Endothelial cell of umbilical vein (primary cell): ENCODE measurements around the gene USP47. TPM values are rescaled to one million over a fixed set of nuclear protein-coding genes. Genes with fewer than 3 reads are reported as not detected.

Experiments used
- BruUV-seq: library from RNA; stranded (reverse); fragments of 400-500 nt; replicated peaks from 2 replicates; lab custom pipeline; 2021; lab: Mats Ljungman, UMichigan
- CTCF ChIA-PET: fragments of 300-600, 350-600 bp; sonication (Branson Sonifier 250); formaldehyde crosslinking; loops from one replicate; lab custom pipeline; 2021; ENCODE audit warnings: antibody characterized with exemption, inconsistent platforms; lab: Charles Lee
- POLR2A ChIA-PET: fragments of 300-600, 350-600 bp; sonication (Branson Sonifier 250); formaldehyde crosslinking; loops from one replicate; lab custom pipeline; 2021; ENCODE audit warnings: antibody characterized with exemption, inconsistent platforms; lab: Charles Lee
- DNase-seq: peaks from one replicate; pipeline ENCODE4 v3.0.0-alpha.2; 2011; ENCODE audit warnings: low read depth, low spot score
- FAIRE-seq: peaks from 2 replicates; lab custom pipeline; 2011; peaks lifted over from hg19 to GRCh38; lab: Jason Lieb, UNC
- H2AFZ ChIP-seq: 2 replicates; pipeline ENCODE4 v1.6.0; 2012; ENCODE audit warnings: low read depth, low read length, control low read depth, inconsistent platforms
- H3K27ac ChIP-seq: 2 replicates; pipeline ENCODE4 v1.5.1; 2011; ENCODE audit warnings: low read depth, mild to moderate bottlenecking, control low read depth, low read length, moderate library complexity; ENCODE audit not compliant: insufficient read depth
- H3K27me3 ChIP-seq, 2 experiments: 2 replicates each; pipeline versions ENCODE4 v1.6.0 to v1.6.1; 2011; ENCODE audit warnings: low read length in 2 of 2, mixed read lengths in 1 of 2; ENCODE audit not compliant: control insufficient read depth in 2 of 2, insufficient read depth in 2 of 2
- H3K36me3 ChIP-seq, 2 experiments: 2 replicates in 1 of 2; 3 replicates in 1 of 2; pipeline ENCODE4 v1.5.1; 2011; ENCODE audit warnings: low read length in 2 of 2, mild to moderate bottlenecking in 1 of 2, moderate library complexity in 1 of 2; ENCODE audit not compliant: control insufficient read depth in 2 of 2, insufficient read depth in 2 of 2; ENCODE audit errors: extremely low read depth in 1 of 2
- H3K4me1 ChIP-seq: 3 replicates; pipeline ENCODE4 v1.5.1; 2011; ENCODE audit warnings: mild to moderate bottlenecking, low read length; ENCODE audit not compliant: control insufficient read depth, insufficient read depth; ENCODE audit errors: extremely low read depth
- H3K4me2 ChIP-seq: 2 replicates; pipeline ENCODE4 v1.6.1; 2011; ENCODE audit warnings: low read length, control low read depth, mixed read lengths; ENCODE audit not compliant: insufficient read depth
- H3K4me3 ChIP-seq, 3 experiments: fragments of 200-600 bp in 1 of 3; sonication (generic), shearing (Covaris generic) in 1 of 3; replicated peaks in 1 of 3; 2 replicates each; pipeline ENCODE4 v1.5.1; 2011 to 2016; ENCODE audit warnings: control low read depth in 3 of 3, low read length in 3 of 3, mild to moderate bottlenecking in 2 of 3, inconsistent platforms in 1 of 3, low read depth in 1 of 3, moderate library complexity in 1 of 3; ENCODE audit not compliant: insufficient read depth in 1 of 3
- H3K79me2 ChIP-seq: 2 replicates; pipeline ENCODE4 v1.6.0; 2012; ENCODE audit warnings: low read length, inconsistent platforms; ENCODE audit not compliant: control insufficient read depth, insufficient read depth
- H3K9ac ChIP-seq: replicated peaks from 2 replicates; pipeline ENCODE3; 2011; ENCODE audit warnings: low read length, control low read depth; ENCODE audit not compliant: insufficient read depth; ENCODE audit errors: extremely low read depth
- H3K9me1 ChIP-seq: replicated peaks from 3 replicates; pipeline ENCODE4 v1.6.0; 2011; ENCODE audit warnings: mild to moderate bottlenecking, low read length; ENCODE audit not compliant: control insufficient read depth, insufficient read depth; ENCODE audit errors: extremely low read depth
- H3K9me3 ChIP-seq: replicated peaks from 2 replicates; pipeline ENCODE4 v1.5.1; 2012; ENCODE audit warnings: low read length, inconsistent platforms; ENCODE audit not compliant: control insufficient read depth, insufficient read depth
- H4K20me1 ChIP-seq: replicated peaks from 2 replicates; pipeline ENCODE3; 2011; ENCODE audit warnings: mild to moderate bottlenecking, low read length; ENCODE audit not compliant: control insufficient read depth, insufficient read depth; ENCODE audit errors: extremely low read depth
- CTCF ChIP-seq, 2 donors: IDR thresholded peaks; 1 replicate in 1 of 2; 2 replicates in 1 of 2; pipeline ENCODE4 v1.5.1; 2011; ENCODE audit warnings: low read length in 2 of 2, mild to moderate bottlenecking in 2 of 2, moderate library complexity in 2 of 2, control low read depth in 1 of 2, inconsistent platforms in 1 of 2, low read depth in 1 of 2; ENCODE audit not compliant: insufficient read depth in 1 of 2; ENCODE audit errors: extremely low read depth in 1 of 2
- EZH2 ChIP-seq: IDR thresholded peaks from 2 replicates; pipeline ENCODE4 v1.6.1; 2012; ENCODE audit warnings: borderline replicate concordance, low read depth, mild to moderate bottlenecking, moderate library complexity, low read length, inconsistent platforms; ENCODE audit not compliant: severe bottlenecking
- FOS ChIP-seq: IDR thresholded peaks from 2 replicates; pipeline ENCODE4 v1.6.1; 2011; ENCODE audit warnings: mild to moderate bottlenecking, low read length, moderate library complexity, borderline replicate concordance; ENCODE audit not compliant: insufficient read depth
- GATA2 ChIP-seq: IDR thresholded peaks from 2 replicates; pipeline ENCODE4 v1.7.0; 2011; ENCODE audit warnings: low read depth, mild to moderate bottlenecking, moderate library complexity, mixed read lengths, low read length; ENCODE audit not compliant: insufficient read length, insufficient read depth
- JUN ChIP-seq: IDR thresholded peaks from 2 replicates; pipeline ENCODE4 v1.6.1; 2011; ENCODE audit warnings: borderline replicate concordance, low read depth; ENCODE audit not compliant: insufficient read length, insufficient read depth
- MAX ChIP-seq: IDR thresholded peaks from 2 replicates; pipeline ENCODE4 v1.6.1; 2011; ENCODE audit not compliant: insufficient read depth, insufficient read length
- MYC ChIP-seq: IDR thresholded peaks from one replicate; pipeline ENCODE4 v1.6.1; 2011; ENCODE audit warnings: mild to moderate bottlenecking, low read depth, low read length
- POLR2A ChIP-seq: IDR thresholded peaks from 2 replicates; pipeline ENCODE4 v1.6.1; 2012; ENCODE audit warnings: low read depth, mild to moderate bottlenecking, control low read depth, low read length
- POLR2AphosphoS5 ChIP-seq: IDR thresholded peaks from 2 replicates; pipeline ENCODE4 v1.6.1; 2012; ENCODE audit warnings: low read depth, mild to moderate bottlenecking, control low read depth, low read length, moderate library complexity; ENCODE audit not compliant: insufficient read depth
- dilution Hi-C: fragments of 300-500 bp; cut with MboI; formaldehyde crosslinking; loops from one replicate; pipeline ENCODE4 v1.15.0; 2019; ENCODE audit warnings: low sequenced_read_pairs; ENCODE audit not compliant: extremely low pct_ligation_motif_present
- intact Hi-C: fragments of 100-400 bp; cut with micrococcal nuclease; formaldehyde crosslinking; loops from one replicate; pipeline ENCODE4 v1.10.0; 2022
- polyA plus RNA-seq, 4 experiments: library from polyadenylated mRNA; depleted of rRNA in 3 of 4; stranded (reverse) in 3 of 4; unstranded in 1 of 4; fragments of >200 nt; gene quantifications; 2 replicates each; pipeline versions ENCODE4 v1.2.1 to v1.2.3, GENCODE V29; 2011 to 2012; ENCODE audit warnings: missing spikeins in 1 of 4
- total RNA-seq: library from RNA; stranded (reverse); gene quantifications from 2 replicates; pipeline ENCODE4 v1.2.3, GENCODE V29; 2021

Gene USP47
- total and polyA plus RNA-seq, 2 donors (not counting 3 experiments of a cell fraction or from before 2014, with no cell fraction given) = 7.8 to 38.0 TPM

DNA sequence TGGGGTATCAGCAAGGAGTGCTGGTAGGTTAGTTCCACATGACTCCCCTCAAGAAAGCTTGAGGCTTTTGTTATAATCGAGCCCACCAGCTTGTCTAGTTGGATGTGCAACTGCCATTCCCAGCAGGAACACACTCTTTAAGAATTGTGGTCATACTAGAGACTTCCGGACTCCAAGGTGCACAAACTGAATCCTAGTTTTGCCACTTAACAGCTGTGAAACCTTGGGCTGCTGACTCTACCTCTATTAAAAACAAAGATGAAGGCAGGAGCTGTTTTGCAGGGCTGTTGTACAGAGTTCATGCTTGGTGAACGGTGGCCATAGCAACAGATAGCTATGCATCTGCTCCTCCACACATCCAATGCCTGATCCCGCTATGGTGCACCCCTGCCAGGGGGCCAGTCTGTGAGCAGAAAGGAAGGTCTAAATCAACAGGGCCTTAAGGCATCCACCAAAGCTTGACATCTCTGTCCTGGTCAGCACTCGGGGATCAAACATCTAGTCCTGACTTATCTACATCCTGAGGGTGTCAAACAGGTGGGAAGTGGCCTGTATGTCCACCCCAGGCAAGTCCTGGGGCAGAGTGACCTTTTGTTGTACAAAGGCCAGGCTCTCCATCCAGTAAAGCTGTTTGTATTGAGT lies 130.3 kb downstream of the USP47 start:
- ChIA-PET CTCF (interaction anchor here (0.6 to 1.7 kb wide), 7 partner anchors 10 to 72 kb away, joined by 3 to 7 read pairs (median 3); no protein-coding TSS in a partner anchor), POLR2A (no interaction called here)
- DNase-seq (no peak), FAIRE-seq (no peak)
- no peak overlapping the region for H3K4me3 ChIP-seq
- peaks cover 0 to 7% of the 10 kb centered on the region in 2 experiments for H3K36me3 ChIP-seq
- no peak overlapping the region for H2AFZ ChIP-seq
- no peak overlapping the region for H3K27ac ChIP-seq
- H3K4me2 ChIP-seq = no peak overlapping the region
- no peaks in the 10 kb centered on the region for H4K20me1 ChIP-seq
- H3K79me2 ChIP-seq = no peaks in the 10 kb centered on the region
- peaks cover 14% of the 10 kb centered on the region for H3K4me1 ChIP-seq
- no TSS peak for BruUV-seq
- no peaks in the 10 kb centered on the region for H3K9me3 ChIP-seq
- H3K27me3 ChIP-seq = no peaks in the 10 kb centered on the region
- intact Hi-C loops (loop anchor here (10.0 kb wide), 1 partner anchor 723 kb away; no protein-coding TSS in a partner anchor), dilution Hi-C loops (no loop called here)
- TF ChIP-seq FOS (no peak), POLR2A (no peak), MAX (no peak), GATA2 (no peak), POLR2AphosphoS5 (no peak), JUN (no peak), EZH2 (no peak), MYC (no peak), CTCF (IDR thresholded peaks at IDR 0.05; ENCODE audit: extremely low read depth in 1 of 2, insufficient read depth in 1 of 2, low read depth in 1 of 2, low read length in 2 of 2) (no peak)
- H3K9me1 ChIP-seq = no peaks in the 10 kb centered on the region
- no peak overlapping the region for H3K9ac ChIP-seq
